ENCODE results near the gene SUGCT.
A peak's percentile ranks its signal among the peaks of the same experiment; 100 is the strongest.

SUGCT gene

GRCh38 chr7:40175725-40176510, 41.1 kb downstream of the SUGCT start:
- H3K27me3 ChIP-seq = no peaks in the 10 kb centered on the region
- no peak for DNase-seq
- TF ChIP-seq, protein P1, sequence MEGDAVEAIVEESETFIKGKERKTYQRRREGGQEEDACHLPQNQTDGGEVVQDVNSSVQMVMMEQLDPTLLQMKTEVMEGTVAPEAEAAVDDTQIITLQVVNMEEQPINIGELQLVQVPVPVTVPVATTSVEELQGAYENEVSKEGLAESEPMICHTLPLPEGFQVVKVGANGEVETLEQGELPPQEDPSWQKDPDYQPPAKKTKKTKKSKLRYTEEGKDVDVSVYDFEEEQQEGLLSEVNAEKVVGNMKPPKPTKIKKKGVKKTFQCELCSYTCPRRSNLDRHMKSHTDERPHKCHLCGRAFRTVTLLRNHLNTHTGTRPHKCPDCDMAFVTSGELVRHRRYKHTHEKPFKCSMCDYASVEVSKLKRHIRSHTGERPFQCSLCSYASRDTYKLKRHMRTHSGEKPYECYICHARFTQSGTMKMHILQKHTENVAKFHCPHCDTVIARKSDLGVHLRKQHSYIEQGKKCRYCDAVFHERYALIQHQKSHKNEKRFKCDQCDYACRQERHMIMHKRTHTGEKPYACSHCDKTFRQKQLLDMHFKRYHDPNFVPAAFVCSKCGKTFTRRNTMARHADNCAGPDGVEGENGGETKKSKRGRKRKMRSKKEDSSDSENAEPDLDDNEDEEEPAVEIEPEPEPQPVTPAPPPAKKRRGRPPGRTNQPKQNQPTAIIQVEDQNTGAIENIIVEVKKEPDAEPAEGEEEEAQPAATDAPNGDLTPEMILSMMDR (IDR thresholded peaks at IDR 0.05; ENCODE audit: low read depth, low read length) = no peak
- H3K36me3 ChIP-seq = no peaks in the 10 kb centered on the region
- no peaks in the 10 kb centered on the region for H3K9me3 ChIP-seq
- no peaks in the 10 kb centered on the region for H3K4me1 ChIP-seq
- H3K4me3 ChIP-seq (ENCODE audit: low read depth, low read length) = no peak overlapping the region

GRCh38 chr7:40177071-40177470, 42.3 kb downstream of the SUGCT start:
- no peaks in the 10 kb centered on the region for H3K27me3 ChIP-seq
- DNase-seq = no peak
- no peaks in the 10 kb centered on the region for H3K36me3 ChIP-seq
- no peaks in the 10 kb centered on the region for H3K4me1 ChIP-seq
- TF ChIP-seq, protein P1 (IDR thresholded peaks at IDR 0.05; ENCODE audit: low read depth, low read length) = no peak
- no peak overlapping the region for H3K4me3 ChIP-seq (ENCODE audit: low read depth, low read length)
- no peaks in the 10 kb centered on the region for H3K9me3 ChIP-seq

DNA sequence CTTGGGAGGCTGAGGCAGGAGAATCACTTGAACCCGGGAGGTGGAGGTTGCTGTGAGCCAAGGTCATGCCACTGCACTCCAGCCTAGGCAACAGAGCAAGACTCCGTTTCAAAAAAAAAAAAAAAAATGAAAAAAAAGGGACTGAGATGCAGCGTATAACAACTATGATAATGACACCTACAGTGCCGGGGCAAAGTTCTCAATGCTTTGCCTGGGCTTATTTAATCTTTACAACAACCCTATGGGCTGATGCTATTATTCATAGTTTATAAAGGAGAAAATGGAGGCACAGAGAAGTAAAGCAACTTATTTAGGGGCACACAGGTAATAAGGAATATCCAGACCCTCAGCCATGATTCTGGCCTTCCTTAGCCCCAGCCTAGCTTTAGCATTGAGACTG, 47.6 kb downstream of the SUGCT start:
- TF ChIP-seq, protein P1 (IDR thresholded peaks at IDR 0.05; ENCODE audit: low read depth, low read length) = no peak
- DNase-seq = no peak
- H3K4me3 ChIP-seq (ENCODE audit: low read depth, low read length) = no peak overlapping the region
- H3K9me3 ChIP-seq = no peaks in the 10 kb centered on the region
- no peaks in the 10 kb centered on the region for H3K4me1 ChIP-seq
- H3K27me3 ChIP-seq = no peaks in the 10 kb centered on the region
- H3K36me3 ChIP-seq = no peaks in the 10 kb centered on the region

DNA sequence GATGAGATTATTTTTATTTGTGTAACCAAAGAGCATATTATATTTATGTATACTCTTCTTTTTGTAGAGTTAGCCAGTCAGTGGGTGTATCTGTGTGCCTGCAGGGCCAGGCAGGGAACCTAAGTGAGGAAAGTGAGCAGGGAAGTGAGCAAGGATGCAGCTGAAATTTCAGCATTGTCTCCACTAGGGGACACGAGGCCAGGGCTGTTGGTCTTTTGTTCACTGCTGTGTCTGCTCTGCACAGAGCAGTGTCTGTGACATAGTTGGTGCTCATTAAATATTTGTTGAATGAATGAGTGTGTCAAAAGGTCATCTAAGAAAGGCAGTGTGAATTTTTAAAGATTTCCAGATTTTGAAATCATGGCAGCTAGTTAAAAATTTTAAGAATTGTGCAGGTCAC, 51.8 kb downstream of the SUGCT start:
- no peak for DNase-seq

GRCh38 chr7:40192036-40192435, 57.2 kb downstream of the SUGCT start:
- no peaks in the 10 kb centered on the region for H3K4me1 ChIP-seq
- DNase-seq = no peak
- no peaks in the 10 kb centered on the region for H3K36me3 ChIP-seq
- TF ChIP-seq, protein P1 (IDR thresholded peaks at IDR 0.05; ENCODE audit: low read depth, low read length) = no peak
- no peak overlapping the region for H3K4me3 ChIP-seq (ENCODE audit: low read depth, low read length)
- no peaks in the 10 kb centered on the region for H3K9me3 ChIP-seq
- no peaks in the 10 kb centered on the region for H3K27me3 ChIP-seq

More for the DNA sequence above, 51.8 kb downstream of the SUGCT start:
- no peaks in the 10 kb centered on the region for H3K27me3 ChIP-seq
- TF ChIP-seq, protein P1 (IDR thresholded peaks at IDR 0.05; ENCODE audit: low read depth, low read length) = peak; percentile 15; the same call in 1 of the 2 replicates
- H3K4me1 ChIP-seq = no peaks in the 10 kb centered on the region
- no peak overlapping the region for H3K4me3 ChIP-seq (ENCODE audit: low read depth, low read length)
- H3K36me3 ChIP-seq = no peaks in the 10 kb centered on the region
- no peaks in the 10 kb centered on the region for H3K9me3 ChIP-seq

GRCh38 chr7:40194745-40195144, 59.9 kb downstream of the SUGCT start:
- H3K27me3 ChIP-seq = no peaks in the 10 kb centered on the region
- TF ChIP-seq, protein P1 (IDR thresholded peaks at IDR 0.05; ENCODE audit: low read depth, low read length) = no peak
- H3K9me3 ChIP-seq = no peaks in the 10 kb centered on the region
- H3K36me3 ChIP-seq = no peaks in the 10 kb centered on the region
- DNase-seq = no peak
- H3K4me3 ChIP-seq (ENCODE audit: low read depth, low read length) = no peak overlapping the region
- H3K4me1 ChIP-seq = no peaks in the 10 kb centered on the region; the same call in 1 of the 2 replicates

Measured in BE2C (cell line).